ENCODE data around the gene KCNMA1.

GRCh38 chr10:77032188-77032570 lies 605.4 kb downstream of the KCNMA1 start:
- TF ChIP-seq POLR2A (IDR thresholded peaks at IDR 0.05) = no peak
- no peak for TF ChIP-seq CTCF (IDR thresholded peaks at IDR 0.05)
